Measurements from ENCODE around the gene ABLIM2.

The ABLIM2 gene

GRCh38 chr4:8136972-8137710 is 21.5 kb downstream of the ABLIM2 start:
- DNase-seq (ENCODE audit: low spot score): no peak

DNA sequence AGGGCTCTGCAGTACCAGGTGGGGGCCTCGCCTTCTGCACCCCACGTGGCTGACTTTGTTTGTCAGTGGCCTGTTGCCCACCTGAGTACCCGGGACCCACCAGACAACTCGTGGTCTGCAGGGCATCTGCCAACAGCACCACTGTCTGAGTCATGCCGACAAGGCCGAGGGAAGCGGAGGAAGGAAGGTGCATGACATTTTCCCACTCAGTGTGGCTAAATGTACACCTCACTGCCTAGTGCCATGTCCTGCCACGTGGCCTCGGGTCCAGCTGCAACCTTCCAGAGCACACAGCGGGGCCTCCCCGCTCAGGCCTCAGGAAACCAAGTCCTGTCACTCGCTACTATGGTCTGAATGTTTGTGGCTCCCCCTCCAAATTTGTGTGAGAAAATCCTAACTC is 22.1 kb downstream of the ABLIM2 start:
- no peak for DNase-seq (ENCODE audit: low spot score)

DNA sequence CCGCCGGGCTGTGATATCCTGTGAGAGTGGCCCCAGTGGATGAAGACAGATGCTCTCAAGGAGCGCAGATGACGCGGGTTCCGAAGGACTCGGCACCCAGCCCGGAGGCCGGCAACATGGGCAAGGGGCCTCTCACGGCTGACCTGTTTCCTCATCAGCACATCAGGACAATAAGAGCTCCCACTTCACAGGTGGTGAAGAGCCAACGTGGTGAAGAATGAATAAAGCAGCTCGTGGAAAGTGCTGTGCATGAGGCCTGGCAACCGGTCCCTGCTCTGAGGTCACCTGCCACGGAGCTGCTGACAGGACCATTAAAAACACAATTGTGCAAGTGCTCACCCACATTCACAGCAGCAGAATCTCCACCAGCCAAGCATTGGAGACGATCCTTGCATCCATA is 22.9 kb downstream of the ABLIM2 start:
- no peak for DNase-seq (ENCODE audit: low spot score)

DNA sequence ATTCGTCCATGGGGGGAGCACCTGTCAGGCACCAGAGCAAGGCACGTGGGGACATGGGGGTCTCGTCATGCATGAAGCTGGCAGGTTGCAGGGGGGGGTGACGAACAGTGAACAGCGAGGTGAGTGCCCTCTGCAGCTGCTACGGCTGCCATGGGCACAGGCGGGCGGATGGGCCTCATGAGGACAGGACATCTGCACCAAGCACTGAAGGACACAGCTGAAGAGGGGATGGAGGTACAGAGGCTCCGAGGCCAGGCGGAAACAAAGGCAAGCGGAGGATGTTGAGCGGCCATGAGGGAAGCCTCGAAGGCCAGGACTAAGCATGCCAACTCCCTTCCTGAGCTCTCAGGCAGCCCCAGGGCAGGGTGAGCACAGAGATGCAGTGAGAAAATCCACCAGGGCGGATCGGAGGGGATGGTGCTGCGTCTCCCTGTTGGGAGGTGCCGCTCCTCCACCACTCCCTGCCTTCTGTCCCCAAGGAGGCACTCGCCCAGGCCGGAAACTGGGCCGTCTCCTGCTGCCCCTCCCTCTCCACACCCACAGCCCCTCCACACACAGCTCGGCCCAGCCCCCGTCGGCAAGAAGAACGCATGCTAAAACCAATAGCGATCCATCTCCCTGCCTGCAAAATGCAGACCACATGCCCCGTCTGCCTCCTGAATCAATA is 24.6 kb downstream of the ABLIM2 start:
- no peak for DNase-seq (ENCODE audit: low spot score)

- no peak for DNase-seq (ENCODE audit: low spot score)
These were observed 25.5 kb downstream of the ABLIM2 start for GRCh38 chr4:8132947-8133705.

DNA sequence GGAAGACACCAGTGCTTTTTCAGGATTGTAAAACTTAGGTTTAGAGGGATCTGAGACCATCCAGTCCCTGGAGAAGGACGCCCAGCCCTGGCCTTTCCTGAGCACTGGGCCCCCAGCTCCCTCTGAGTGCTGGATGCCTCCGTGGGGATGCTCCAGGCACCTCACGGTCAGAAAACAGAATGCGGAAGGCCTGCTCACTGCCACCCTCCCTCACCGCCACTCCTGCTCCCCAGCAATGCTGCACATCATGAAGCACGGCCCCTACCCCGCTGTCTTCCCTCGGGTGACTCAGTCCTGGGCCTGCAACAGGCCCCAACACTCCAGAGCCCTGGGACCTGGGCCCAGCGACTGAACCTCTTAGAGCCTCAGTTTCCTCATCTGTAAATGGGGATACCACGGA is 26.2 kb downstream of the ABLIM2 start:
- no peak for DNase-seq (ENCODE audit: low spot score)

- no peak for DNase-seq (ENCODE audit: low spot score)
These were observed 26.8 kb downstream of the ABLIM2 start for GRCh38 chr4:8131826-8132225.

DNA sequence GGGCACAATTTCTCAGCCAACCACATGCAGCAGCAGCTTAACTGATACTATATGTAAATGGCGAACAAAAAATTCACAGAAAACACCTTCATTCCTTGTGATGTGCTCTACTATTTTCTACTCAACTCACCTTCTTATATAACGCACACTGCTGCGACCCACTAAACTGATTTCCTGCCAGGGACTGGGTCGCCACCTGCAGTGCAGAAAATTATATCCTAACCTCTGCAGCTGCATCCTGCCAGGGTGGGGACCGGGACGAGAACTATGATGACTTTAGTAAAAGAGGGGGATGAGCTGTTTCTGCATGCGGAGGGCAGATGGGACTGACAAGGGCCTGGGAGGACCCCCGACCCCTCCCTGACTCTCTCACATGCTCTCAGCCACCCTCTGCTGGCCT is 27.4 kb downstream of the ABLIM2 start:
- no peak for DNase-seq (ENCODE audit: low spot score)

GRCh38 chr4:8130346-8131066 is 28.1 kb downstream of the ABLIM2 start:
- DNase-seq (ENCODE audit: low spot score): no peak

DNA sequence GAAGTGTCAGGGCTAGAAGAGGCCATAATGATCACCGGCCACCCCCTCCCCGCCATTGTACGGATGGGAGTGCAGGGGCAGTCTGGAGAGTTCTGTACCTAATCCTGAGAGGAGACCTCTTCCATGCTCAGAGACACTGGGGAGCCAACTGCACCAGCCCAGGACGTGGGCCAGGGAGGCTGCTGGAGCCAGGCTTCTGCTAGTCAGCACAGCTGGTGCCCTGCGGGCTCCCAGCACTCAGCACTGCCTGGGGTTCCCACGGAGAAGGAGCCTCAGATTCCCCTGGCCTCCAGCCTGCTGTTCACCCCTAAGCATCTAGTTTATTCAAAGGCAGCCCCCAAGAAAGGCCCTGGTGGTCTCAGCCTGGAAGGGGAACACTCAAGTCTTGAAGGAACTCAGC is 28.8 kb downstream of the ABLIM2 start:
- no peak for DNase-seq (ENCODE audit: low spot score)

- no peak for DNase-seq (ENCODE audit: low spot score)
These were observed 29.5 kb downstream of the ABLIM2 start for GRCh38 chr4:8129136-8129535.

DNA sequence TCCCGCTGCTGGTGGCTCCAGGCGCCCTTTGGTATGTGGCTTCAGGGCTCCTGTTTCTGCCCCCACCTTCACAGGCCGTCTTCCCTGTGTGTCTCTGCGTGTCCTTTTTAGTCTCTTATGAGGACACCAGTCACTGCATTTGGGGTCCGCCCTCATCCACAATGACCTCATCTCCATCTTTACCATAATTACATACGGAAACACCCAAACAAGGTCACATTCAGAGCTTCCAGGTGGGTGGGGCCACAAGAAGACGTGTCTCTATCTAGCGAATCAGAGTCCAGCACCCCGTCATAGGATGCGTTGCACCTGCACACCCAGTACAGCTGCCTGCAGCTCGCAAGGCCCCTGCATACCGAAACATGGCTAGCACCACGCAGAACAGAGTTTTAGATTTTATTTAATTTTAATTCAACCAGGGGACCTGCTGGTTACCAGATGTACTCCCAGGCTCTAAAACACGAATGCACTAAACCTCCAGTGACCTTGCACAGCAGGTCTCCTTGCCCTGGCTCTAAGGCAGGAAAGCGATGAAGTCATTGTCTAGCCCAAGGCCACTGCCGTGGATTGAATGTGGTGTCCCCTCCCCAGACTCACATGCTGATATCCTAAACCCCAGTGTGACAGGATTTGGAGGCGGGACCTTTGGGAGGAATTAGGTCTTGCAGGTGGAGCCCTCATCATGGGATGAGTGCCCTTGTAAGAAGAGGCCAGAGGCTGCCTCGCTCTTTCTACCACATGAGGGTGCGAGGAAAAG is 30.3 kb downstream of the ABLIM2 start:
- no peak for DNase-seq (ENCODE audit: low spot score)

DNA sequence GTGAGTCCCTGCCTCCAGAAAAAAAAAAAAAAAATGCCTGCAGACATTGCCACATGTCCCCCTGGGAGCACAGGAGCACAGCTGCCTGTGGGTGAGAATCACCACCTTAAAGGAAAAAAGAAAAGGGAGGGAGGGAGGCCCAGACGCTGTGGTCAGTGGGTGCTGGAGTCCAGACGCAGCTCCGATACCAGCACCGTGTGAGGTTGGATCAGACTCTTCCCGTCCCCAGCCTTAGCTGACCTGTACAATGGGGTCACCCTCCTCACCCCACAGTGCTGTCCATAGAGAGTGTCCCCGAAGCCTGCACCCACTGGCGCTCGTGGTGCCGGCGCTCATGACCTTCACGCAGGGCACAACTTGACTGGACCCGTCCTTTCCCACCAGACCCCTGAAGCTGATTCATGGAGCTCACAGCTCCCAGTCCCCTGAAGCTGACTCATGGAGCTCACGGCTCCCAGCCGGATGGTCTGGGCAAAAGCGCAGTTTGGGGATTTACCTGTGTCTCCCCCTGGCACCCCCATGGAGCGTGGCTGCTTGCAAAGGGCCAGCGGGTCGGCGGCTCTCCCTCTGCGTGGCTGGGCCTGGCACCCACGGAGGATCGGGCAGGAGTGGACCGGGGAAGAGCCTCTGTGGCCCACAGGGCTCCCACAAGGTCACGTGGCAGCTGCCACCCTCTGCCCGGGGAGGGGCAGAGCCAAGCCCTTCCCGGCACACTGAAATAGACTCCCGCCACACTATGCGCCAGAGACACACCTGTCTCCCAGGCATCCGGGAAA is 31.4 kb downstream of the ABLIM2 start:
- DNase-seq (ENCODE audit: low spot score): no peak

- no peak for DNase-seq (ENCODE audit: low spot score)
These were observed 32.1 kb downstream of the ABLIM2 start for GRCh38 chr4:8126523-8126922.

DNA sequence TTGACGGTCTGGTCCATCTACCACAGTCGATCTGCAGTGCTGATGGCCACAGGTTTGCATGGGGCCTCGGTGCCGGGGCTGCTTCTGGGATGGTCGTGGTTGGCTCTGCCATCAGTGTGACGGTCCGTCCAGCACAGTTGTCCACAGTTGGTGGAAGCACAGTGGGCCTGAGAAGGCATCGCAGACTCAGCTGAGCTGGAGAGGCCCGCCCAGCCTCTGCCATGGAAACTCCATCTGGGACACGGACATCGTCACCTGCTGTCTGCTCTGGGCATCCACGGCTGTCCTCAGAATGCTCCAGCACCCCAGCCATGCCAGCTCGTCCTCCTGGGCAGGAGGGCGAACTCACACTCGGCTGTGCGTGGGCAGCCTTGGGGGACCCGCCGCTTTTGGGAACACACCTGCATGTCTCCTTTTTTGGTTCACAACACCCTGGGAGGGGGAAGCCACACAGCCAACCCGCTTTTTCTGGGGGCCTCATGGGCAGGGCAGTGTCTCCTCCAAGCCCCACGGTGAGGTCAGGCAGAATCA is 33.0 kb downstream of the ABLIM2 start:
- no peak for DNase-seq (ENCODE audit: low spot score)

- no peak for DNase-seq (ENCODE audit: low spot score)
These were observed 34.7 kb downstream of the ABLIM2 start for GRCh38 chr4:8123870-8124269.

- no peak for DNase-seq (ENCODE audit: low spot score)
These were observed 35.2 kb downstream of the ABLIM2 start for GRCh38 chr4:8123389-8123788.

GRCh38 chr4:8122746-8123145 is 35.9 kb downstream of the ABLIM2 start:
- no peak for DNase-seq (ENCODE audit: low spot score)

GRCh38 chr4:8121292-8122015 is 37.2 kb downstream of the ABLIM2 start:
- DNase-seq (ENCODE audit: low spot score): no peak

- no peak for DNase-seq (ENCODE audit: low spot score)
These were observed 38.1 kb downstream of the ABLIM2 start for GRCh38 chr4:8120501-8120900.

All from CD4-positive, alpha-beta T cell treated with Interleukin-15 for 4 hours (primary cell).